PC-3 (cell line): Measurements from ENCODE around the gene CCDC136.

Experiments used
- CTCF ChIP-seq: fragments of 300-600 bp; sonication (generic); conservative IDR thresholded peaks from 2 replicates; pipeline ENCODE4 v1.5.1; 2017; ENCODE audit warnings: antibody characterized with exemption, low read depth, mild to moderate bottlenecking, low read length
- EZH2 ChIP-seq: fragments of 300-600 bp; sonication (generic); IDR thresholded peaks from one replicate; pipeline ENCODE4 v1.6.1; 2017; ENCODE audit warnings: antibody characterized with exemption, mild to moderate bottlenecking, low read length; ENCODE audit not compliant: unreplicated experiment
- EZH2phosphoT487 ChIP-seq: fragments of 300-600 bp; sonication (generic); IDR thresholded peaks from 2 replicates; pipeline ENCODE4 v1.6.1; 2018; ENCODE audit warnings: mild to moderate bottlenecking, antibody characterized with exemption, low read length, borderline replicate concordance

DNA sequence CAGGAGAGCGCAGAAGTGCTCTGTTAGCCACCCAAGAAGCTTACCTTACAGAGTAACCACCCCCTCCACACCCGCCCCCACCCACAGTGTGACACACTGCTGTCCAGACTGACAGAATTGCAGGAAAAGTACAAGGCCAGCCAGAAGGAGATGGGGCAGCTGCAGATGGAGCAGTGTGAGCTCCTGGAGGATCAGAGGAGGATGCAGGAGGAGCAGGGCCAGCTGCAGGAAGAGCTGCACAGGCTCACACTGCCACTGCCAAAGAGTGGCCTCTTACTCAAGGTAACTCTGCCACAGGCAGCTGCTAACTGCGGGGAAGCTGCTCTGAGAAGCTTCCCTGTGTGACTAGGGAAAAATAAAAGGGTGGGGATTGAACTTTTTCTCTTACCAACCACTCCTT, 17.6 kb downstream of the CCDC136 start:
- no peak for TF ChIP-seq CTCF
- no peak for TF ChIP-seq EZH2phosphoT487
- TF ChIP-seq EZH2 = no peak
